HG03442 (cell line): ENCODE data around the gene ACOT7.
"Not testable (repeated sequence)": the region's sequence is repeated elsewhere in the genome, so short reads cannot be mapped to it uniquely, and the experiment has no call there.

Source experiments
- ATAC-seq: cut with Tn5 transposase; IDR thresholded peaks from one replicate; pipeline ENCODE4 v1.9.1; 2021; ENCODE audit warnings: mild to moderate bottlenecking, moderate library complexity; ENCODE audit not compliant: unreplicated experiment

ACOT7 gene

GRCh38 chr1:6393400-6394187 lies at the start of gene ACOT7:
Gene ACOT7 (minus strand): TSS chr1:6393767. CDS start chr1:6393399, 368 bp downstream.
- peak; percentile 73 for ATAC-seq

GRCh38 chr1:6441586-6441985 lies 48.0 kb upstream of the ACOT7 start:
- ATAC-seq = no peak

GRCh38 chr1:6440198-6441126 lies 46.9 kb upstream of the ACOT7 start:
- no peak for ATAC-seq

- peak; percentile 46 for ATAC-seq
These were observed 44.5 kb upstream of the ACOT7 start for GRCh38 chr1:6438047-6438525.

GRCh38 chr1:6437012-6437700 lies 43.6 kb upstream of the ACOT7 start:
- ATAC-seq = not testable (repeated sequence)

GRCh38 chr1:6436277-6436676 lies 42.7 kb upstream of the ACOT7 start:
- not testable (repeated sequence) for ATAC-seq

GRCh38 chr1:6435547-6435946 lies 42.0 kb upstream of the ACOT7 start:
- no peak for ATAC-seq

GRCh38 chr1:6435129-6435528 lies 41.6 kb upstream of the ACOT7 start:
- no peak for ATAC-seq

- ATAC-seq = no peak
These were observed 40.6 kb upstream of the ACOT7 start for GRCh38 chr1:6434186-6434585.

- not testable (repeated sequence) for ATAC-seq
These were observed 38.3 kb upstream of the ACOT7 start for GRCh38 chr1:6431645-6432579.

- not testable (repeated sequence) for ATAC-seq
These were observed 36.3 kb upstream of the ACOT7 start for GRCh38 chr1:6429660-6430411.

GRCh38 chr1:6428453-6428852 lies 34.9 kb upstream of the ACOT7 start:
- not testable (repeated sequence) for ATAC-seq

GRCh38 chr1:6427441-6428390 lies 34.1 kb upstream of the ACOT7 start:
- ATAC-seq = no peak

GRCh38 chr1:6426972-6427350 lies 33.4 kb upstream of the ACOT7 start:
- no peak for ATAC-seq

- no peak for ATAC-seq
These were observed 32.9 kb upstream of the ACOT7 start for GRCh38 chr1:6426277-6426971.

- no peak for ATAC-seq
These were observed 32.1 kb upstream of the ACOT7 start for GRCh38 chr1:6425658-6426057.
